GM12864 (cell line): ENCODE results near the gene SCUBE1.

Experiments used
- DNase-seq: peaks from one replicate; pipeline ENCODE4 v3.0.0-alpha.2; 2011; ENCODE audit warnings: low read depth
- H3K4me3 ChIP-seq: 2 replicates; pipeline ENCODE4 v1.5.1; 2011; ENCODE audit warnings: mild to moderate bottlenecking, low read depth, low read length, control low read depth
- CTCF ChIP-seq: IDR thresholded peaks from 2 replicates; pipeline ENCODE4 v1.5.1; 2011; ENCODE audit warnings: low read depth, mild to moderate bottlenecking, moderate library complexity, low read length, control low read depth, inconsistent platforms; ENCODE audit errors: missing control alignments

The SCUBE1 gene

DNA sequence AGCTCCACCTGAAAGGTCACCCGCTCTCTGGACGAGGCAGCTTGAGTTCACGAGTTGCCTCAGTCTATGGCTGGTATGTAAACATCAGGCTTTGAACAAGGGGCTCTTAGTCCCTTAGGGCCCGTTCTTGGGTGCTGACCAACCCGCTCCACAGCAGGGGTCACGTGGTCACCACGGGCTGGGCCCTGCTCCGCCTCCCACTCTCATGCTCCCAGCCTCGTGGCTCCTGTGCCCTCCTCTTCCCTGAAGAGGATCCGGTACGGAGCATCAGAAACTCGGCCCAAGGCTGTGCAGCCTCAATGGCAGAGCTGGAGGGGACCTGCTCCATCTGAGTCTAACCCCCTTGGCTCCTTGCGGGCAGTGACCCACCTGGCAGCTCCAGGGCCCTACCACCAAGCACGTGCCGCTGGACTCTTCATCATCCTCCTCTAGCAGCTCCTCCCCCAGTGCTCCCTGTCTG, 102.0 kb downstream of the SCUBE1 start:
- no peak for DNase-seq
- no peak for TF ChIP-seq CTCF
- H3K4me3 ChIP-seq = no peak overlapping the region

DNA sequence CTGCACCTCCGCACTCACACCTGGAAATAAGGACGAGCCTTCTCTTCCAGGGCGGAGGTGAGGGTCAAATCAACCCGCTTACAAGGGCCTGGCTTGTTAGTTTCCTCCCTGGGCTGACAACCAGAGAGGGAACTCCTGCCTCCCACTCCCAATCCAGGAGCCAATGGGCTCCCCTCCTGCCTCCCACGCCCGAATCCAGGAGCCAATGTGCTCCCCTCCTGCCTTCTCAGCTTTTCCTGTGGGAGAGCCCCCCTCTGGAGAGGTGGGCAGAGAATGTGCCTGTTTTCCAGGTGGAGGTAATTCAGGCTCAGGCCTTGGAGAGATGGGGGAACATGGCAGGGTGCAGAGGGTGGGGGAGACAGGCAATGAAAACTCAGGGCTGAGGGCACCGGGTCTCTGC, 102.6 kb downstream of the SCUBE1 start:
- no peak overlapping the region for H3K4me3 ChIP-seq
- no peak for DNase-seq
- no peak for TF ChIP-seq CTCF

DNA sequence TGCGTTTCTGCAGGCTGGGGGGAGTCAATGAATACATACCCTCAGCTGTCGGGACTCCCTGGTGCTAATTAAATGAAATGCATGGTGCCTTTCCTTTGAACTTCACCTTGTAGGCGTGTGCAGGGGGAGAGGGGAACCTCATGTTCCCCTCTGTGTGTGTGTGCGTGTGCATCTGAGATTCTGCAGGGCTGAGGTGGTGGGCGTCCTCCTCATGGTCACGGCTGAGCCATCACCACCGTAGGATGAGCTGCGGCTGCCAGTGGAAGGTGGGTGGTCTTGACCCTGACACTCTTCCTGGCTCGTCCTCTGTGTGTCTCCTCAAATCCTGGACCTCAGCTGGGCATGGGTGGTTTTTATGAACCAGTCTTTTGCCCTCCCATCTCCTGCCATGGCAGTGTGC, 103.2 kb downstream of the SCUBE1 start:
- no peak for TF ChIP-seq CTCF
- no peak overlapping the region for H3K4me3 ChIP-seq
- DNase-seq = no peak

DNA sequence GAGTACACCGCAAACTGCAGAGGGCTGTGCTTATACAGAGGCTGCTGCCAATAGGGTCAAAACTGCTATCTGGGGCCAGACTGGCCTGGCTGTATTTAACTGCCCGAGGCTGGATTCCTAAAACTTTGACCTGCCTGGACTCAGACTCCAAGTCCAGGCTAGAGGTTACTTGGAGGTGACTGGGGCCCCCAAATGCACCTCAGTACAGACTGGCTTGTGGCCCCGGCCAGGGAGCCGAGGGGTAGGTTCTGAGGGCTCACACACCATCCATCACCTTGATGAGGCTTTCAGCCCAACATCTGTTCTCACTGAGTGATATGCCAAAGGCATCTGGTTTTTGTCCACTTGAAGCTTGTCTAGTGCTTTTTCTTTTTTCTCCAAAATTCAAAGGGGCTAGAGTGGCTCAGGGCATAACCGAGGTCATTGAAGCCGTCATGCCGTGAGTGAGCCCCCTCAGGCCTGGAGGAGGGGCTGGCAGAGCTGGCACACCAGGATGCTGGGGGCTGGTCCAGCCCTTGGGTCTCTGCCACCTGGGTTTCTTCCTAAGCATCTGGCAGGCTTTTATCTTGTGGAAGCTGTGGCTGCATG, 103.9 kb downstream of the SCUBE1 start:
- no peak overlapping the region for H3K4me3 ChIP-seq
- TF ChIP-seq CTCF = no peak
- DNase-seq = no peak

DNA sequence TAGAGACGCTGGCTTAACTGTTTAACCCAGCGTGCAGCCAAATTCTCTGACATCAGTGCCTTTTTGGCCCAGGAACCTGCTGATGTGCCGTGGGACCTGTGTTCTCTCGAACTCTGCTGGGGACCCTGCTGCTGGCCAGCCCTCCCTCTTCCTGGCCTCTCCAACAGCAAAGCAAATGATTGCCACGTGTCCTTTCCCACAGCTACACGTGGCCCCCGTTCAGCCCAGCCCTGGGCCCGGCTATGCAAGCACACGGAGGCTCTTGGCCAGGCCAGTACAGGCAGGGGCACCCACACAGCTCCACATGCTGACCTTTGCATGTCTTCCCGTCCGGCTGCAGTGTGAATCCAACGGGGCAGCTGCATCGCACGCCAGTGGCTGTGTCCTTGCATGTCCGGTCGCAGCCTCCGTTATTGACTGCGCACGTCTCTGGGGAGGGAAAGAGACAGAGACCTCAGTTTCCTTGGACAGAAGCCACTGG, 104.6 kb downstream of the SCUBE1 start:
- TF ChIP-seq CTCF = no peak
- no peak for DNase-seq
- H3K4me3 ChIP-seq = no peak overlapping the region

DNA sequence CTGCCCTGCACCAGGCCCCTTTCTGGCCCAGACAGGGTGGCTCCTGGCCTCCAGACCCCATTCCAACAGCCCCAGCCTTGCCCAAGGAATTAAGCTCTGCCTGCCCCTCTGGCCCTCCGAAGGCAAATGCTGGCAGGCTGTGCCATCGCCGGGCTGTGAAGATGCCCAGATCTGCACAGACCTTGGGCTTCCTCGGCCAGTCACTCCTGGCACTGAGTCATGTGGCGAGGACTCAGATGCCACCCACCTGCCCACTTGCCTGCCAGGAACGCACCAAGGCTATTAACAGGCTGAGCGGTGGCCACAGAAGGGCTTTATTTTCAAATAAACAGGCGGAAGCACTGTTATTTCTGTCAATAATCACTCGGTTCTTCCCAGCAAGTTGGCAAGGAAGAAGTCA, 105.9 kb downstream of the SCUBE1 start:
- no peak for TF ChIP-seq CTCF
- DNase-seq = no peak
- H3K4me3 ChIP-seq = no peak overlapping the region

GRCh38 chr22:43236411-43237166, 106.6 kb downstream of the SCUBE1 start:
- DNase-seq = no peak

More at GRCh38 chr22:43236411-43237166, 106.6 kb downstream of the SCUBE1 start:
- no peak for TF ChIP-seq CTCF
- no peak overlapping the region for H3K4me3 ChIP-seq
